AG20443 (cell line): ENCODE measurements around the gene ABI2.

Experiments
- DNase-seq: peaks from one replicate; pipeline ENCODE4 v3.0.0; 2012; ENCODE audit warnings: low spot score, mixed read lengths

ABI2 gene

GRCh38 chr2:203484266-203485112 lies 156.3 kb downstream of the ABI2 start:
- DNase-seq, result peak; percentile 18

- no peak for DNase-seq
Measured at GRCh38 chr2:203489531-203489930, 161.3 kb downstream of the ABI2 start.

GRCh38 chr2:203490391-203490790 lies 162.2 kb downstream of the ABI2 start:
- DNase-seq, result no peak

GRCh38 chr2:203492965-203493364 lies 164.8 kb downstream of the ABI2 start:
- peak; percentile 10 for DNase-seq
